LNCaP clone FGC (cell line): Measurements from ENCODE around the gene BOD1L1.

Experiments used
- DNase-seq: peaks from one replicate; pipeline ENCODE4 v3.0.0-alpha.2; 2011; ENCODE audit warnings: low read depth
- H3K4me3 ChIP-seq: 2 replicates; pipeline ENCODE4 v1.5.1; 2011; ENCODE audit warnings: mild to moderate bottlenecking, low read depth, low read length, control low read depth
- CTCF ChIP-seq: IDR thresholded peaks from 2 replicates; pipeline ENCODE4 v1.5.1; 2012; ENCODE audit warnings: mild to moderate bottlenecking; ENCODE audit not compliant: control insufficient read depth, insufficient read depth; ENCODE audit errors: extremely low read depth

The BOD1L1 gene

GRCh38 chr4:13641084-13641483, 13.6 kb upstream of the BOD1L1 start:
- H3K4me3 ChIP-seq = no peak overlapping the region
- no peak for DNase-seq
- no peak for TF ChIP-seq CTCF

GRCh38 chr4:13640149-13640940, 12.8 kb upstream of the BOD1L1 start:
- DNase-seq = no peak
- TF ChIP-seq CTCF = no peak
- no peak overlapping the region for H3K4me3 ChIP-seq

GRCh38 chr4:13635286-13635799, 7.8 kb upstream of the BOD1L1 start:
- no peak for DNase-seq
- no peak for TF ChIP-seq CTCF
- no peak overlapping the region for H3K4me3 ChIP-seq

GRCh38 chr4:13633671-13634070, 6.1 kb upstream of the BOD1L1 start:
- DNase-seq = no peak
- no peak for TF ChIP-seq CTCF
- H3K4me3 ChIP-seq = no peak overlapping the region

- DNase-seq = no peak
- no peak for TF ChIP-seq CTCF
- peak overlapping the region; percentile 99 for H3K4me3 ChIP-seq
Observed at GRCh38 chr4:13627178-13627605, 333 bp downstream of the BOD1L1 start.

- no peak for TF ChIP-seq CTCF
- DNase-seq = no peak
Observed at GRCh38 chr4:13626492-13627177, 890 bp downstream of the BOD1L1 start.

More at GRCh38 chr4:13626492-13627177, 890 bp downstream of the BOD1L1 start:
- peak overlapping the region; percentile 99 for H3K4me3 ChIP-seq
